Breast epithelium (tissue), 4 donors: ENCODE data around the gene USP6NL. TPM values are rescaled to one million over a fixed set of nuclear protein-coding genes. Genes with fewer than 3 reads are reported as not detected.
"Not testable (repeated sequence)": the region's sequence is repeated elsewhere in the genome, so short reads cannot be mapped to it uniquely, and the experiment has no call there.

Experiments used
- DNase-seq, 2 donors: peaks; one replicate each; pipeline ENCODE4 v3.0.0-alpha.2; 2019; ENCODE audit warnings: low spot score in 2 of 2
- H3K27ac ChIP-seq, 2 donors: fragments of 200-600 bp; sonication (generic) in 1 of 2; one replicate each; pipeline ENCODE4 v1.5.1; 2016 to 2019; ENCODE audit warnings: mild to moderate bottlenecking in 1 of 2
- H3K27me3 ChIP-seq, 2 donors: fragments of 200-600 bp; sonication (generic) in 1 of 2; one replicate each; pipeline versions ENCODE4 v1.5.1 to v1.6.0; 2017 to 2019; ENCODE audit warnings: control low read depth in 1 of 2, mild to moderate bottlenecking in 1 of 2
- H3K36me3 ChIP-seq: fragments of 200-600 bp; one replicate; pipeline ENCODE4 v1.5.1; 2019
- H3K4me1 ChIP-seq, 2 donors: fragments of 200-600 bp; sonication (generic); one replicate each; pipeline ENCODE4 v1.5.1; 2016 to 2019; ENCODE audit warnings: control low read depth in 1 of 2
- H3K4me3 ChIP-seq, 3 donors: fragments of 200-600 bp; sonication (generic); 1 replicate in 2 of 3; 2 replicates in 1 of 3; pipeline ENCODE4 v1.5.1; 2016 to 2019; ENCODE audit warnings: mild to moderate bottlenecking in 3 of 3, moderate library complexity in 2 of 3
- H3K9me3 ChIP-seq, 2 donors: fragments of 200-600 bp; sonication (generic) in 1 of 2; one replicate each; pipeline ENCODE4 v1.5.1; 2016 to 2019; ENCODE audit warnings: control low read depth in 1 of 2
- POLR2A ChIP-seq: fragments of 450-650 bp; IDR thresholded peaks from one replicate; pipeline ENCODE4 v1.6.1; 2016; ENCODE audit warnings: antibody characterized with exemption, mild to moderate bottlenecking, moderate library complexity
- POLR2AphosphoS5 ChIP-seq, 3 donors: sonication (generic); formaldehyde crosslinking; IDR thresholded peaks; one replicate each; pipeline ENCODE4 v1.6.1; 2017; ENCODE audit warnings: antibody characterized with exemption in 3 of 3
- intact Hi-C: fragments of 100-400 bp; cut with DNase I; formaldehyde crosslinking; loops from one replicate; pipeline ENCODE4 v1.15.1; 2023; ENCODE audit warnings: low total_unique reads
- total RNA-seq, 3 donors: library from RNA; depleted of rRNA; stranded (reverse); fragments of >200 nt; gene quantifications; one replicate each; pipeline ENCODE4 v1.1.0, GENCODE V29; 2016
- TF ChIP-seq, protein P1 (sequence below), 3 donors: fragments of 450-650 bp; IDR thresholded peaks; one replicate each; pipeline ENCODE4 v1.5.1; 2016 to 2017; ENCODE audit warnings: antibody characterized with exemption in 3 of 3, mild to moderate bottlenecking in 3 of 3, moderate library complexity in 3 of 3

Gene USP6NL
- total RNA-seq, 3 donors from 2014 or later, result 13.8 to 28.7 (median 19.7) TPM

DNA sequence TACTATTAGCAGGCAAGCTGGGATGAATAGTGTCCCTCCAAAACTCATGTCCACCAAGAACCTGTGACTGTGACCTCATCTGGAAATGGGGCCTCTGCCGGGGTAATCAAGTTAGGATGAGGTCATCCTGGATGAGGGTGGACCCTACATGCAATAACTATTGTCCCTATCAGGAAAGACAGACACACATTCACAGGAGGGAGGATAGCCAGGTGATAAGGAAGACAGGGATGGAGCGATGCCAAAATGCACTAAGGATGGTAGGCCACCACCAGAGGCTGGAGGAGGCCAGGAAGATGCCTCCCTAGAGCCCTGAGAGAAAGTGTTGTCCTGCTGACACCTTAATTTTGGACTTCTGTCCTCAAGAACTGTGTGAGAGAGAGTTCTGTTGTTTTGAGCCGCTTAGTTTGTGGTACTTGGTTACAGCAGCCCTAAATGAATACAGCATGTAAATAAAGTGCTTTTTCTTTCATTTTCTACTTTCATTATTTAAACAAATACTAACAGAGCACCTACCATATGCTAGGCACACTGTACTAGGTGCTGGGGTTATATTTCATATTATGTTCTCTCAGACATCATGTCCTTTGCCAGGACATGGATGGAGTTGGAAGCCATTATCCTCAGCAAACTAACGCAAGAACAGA, 111.9 kb downstream of the USP6NL start:
- no peaks in the 10 kb centered on the region for H3K36me3 ChIP-seq
- no peak for DNase-seq
- H3K9me3 ChIP-seq, result no peaks in the 10 kb centered on the region
- no peak for TF ChIP-seq POLR2A
- no peak for TF ChIP-seq POLR2AphosphoS5 (IDR thresholded peaks at IDR 0.05)
- TF ChIP-seq, protein P1, sequence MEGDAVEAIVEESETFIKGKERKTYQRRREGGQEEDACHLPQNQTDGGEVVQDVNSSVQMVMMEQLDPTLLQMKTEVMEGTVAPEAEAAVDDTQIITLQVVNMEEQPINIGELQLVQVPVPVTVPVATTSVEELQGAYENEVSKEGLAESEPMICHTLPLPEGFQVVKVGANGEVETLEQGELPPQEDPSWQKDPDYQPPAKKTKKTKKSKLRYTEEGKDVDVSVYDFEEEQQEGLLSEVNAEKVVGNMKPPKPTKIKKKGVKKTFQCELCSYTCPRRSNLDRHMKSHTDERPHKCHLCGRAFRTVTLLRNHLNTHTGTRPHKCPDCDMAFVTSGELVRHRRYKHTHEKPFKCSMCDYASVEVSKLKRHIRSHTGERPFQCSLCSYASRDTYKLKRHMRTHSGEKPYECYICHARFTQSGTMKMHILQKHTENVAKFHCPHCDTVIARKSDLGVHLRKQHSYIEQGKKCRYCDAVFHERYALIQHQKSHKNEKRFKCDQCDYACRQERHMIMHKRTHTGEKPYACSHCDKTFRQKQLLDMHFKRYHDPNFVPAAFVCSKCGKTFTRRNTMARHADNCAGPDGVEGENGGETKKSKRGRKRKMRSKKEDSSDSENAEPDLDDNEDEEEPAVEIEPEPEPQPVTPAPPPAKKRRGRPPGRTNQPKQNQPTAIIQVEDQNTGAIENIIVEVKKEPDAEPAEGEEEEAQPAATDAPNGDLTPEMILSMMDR (IDR thresholded peaks at IDR 0.05), result no peak
- H3K4me1 ChIP-seq, result no peaks in the 10 kb centered on the region
- no peaks in the 10 kb centered on the region for H3K27me3 ChIP-seq
- no peak overlapping the region for H3K27ac ChIP-seq
- intact Hi-C loops, result loop anchor here (5.0 kb wide), 1 partner anchor 1972 kb away; no protein-coding TSS in a partner anchor
- no peak overlapping the region for H3K4me3 ChIP-seq

DNA sequence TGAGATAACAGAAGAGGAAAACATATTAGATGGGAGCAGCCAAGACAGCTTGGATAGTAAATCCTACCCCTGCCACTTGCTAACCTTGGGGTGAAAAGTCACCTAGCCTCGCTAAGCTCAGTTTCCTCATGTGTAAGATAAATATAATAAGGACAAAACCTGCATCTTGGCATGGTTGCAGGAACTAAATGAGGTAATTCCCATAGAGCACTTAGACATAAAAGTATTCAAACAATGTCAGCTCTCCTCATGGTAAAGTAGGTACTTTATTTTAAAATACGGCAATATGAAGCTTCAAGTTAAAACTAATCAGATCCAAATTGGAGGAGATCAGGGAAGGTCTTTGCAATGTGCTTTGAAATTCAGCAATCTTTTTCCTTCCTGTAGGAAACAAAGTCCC, 113.1 kb downstream of the USP6NL start:
- intact Hi-C loops, result loop anchor here (5.0 kb wide), 1 partner anchor 1971 kb away; no protein-coding TSS in a partner anchor
- Histone ChIP-seq H3K36me3 (no peaks in the 10 kb centered on the region), H3K27me3 (no peaks in the 10 kb centered on the region), H3K27ac (no peak overlapping the region), H3K4me1 (no peaks in the 10 kb centered on the region), H3K9me3 (no peaks in the 10 kb centered on the region), H3K4me3 (no peak overlapping the region)
- no peak for DNase-seq
- TF ChIP-seq POLR2A (no peak), POLR2AphosphoS5 (IDR thresholded peaks at IDR 0.05) (no peak)
- TF ChIP-seq, protein P1 (IDR thresholded peaks at IDR 0.05), result no peak

GRCh38 chr10:11494923-11495322, 116.5 kb downstream of the USP6NL start:
- not testable (repeated sequence) for H3K27ac ChIP-seq, H3K36me3 ChIP-seq, H3K9me3 ChIP-seq, H3K4me3 ChIP-seq, H3K27me3 ChIP-seq, DNase-seq, H3K4me1 ChIP-seq
- intact Hi-C loops, result loop anchor here (5.0 kb wide), 1 partner anchor 1968 kb away; no protein-coding TSS in a partner anchor

- no peak for DNase-seq
- Histone ChIP-seq H3K9me3 (no peaks in the 10 kb centered on the region), H3K4me1 (no peaks in the 10 kb centered on the region), H3K27me3 (no peaks in the 10 kb centered on the region), H3K4me3 (no peak overlapping the region), H3K36me3 (no peaks in the 10 kb centered on the region), H3K27ac (no peak overlapping the region)
- TF ChIP-seq POLR2A (no peak), POLR2AphosphoS5 (IDR thresholded peaks at IDR 0.05) (no peak)
- TF ChIP-seq, protein P1 (IDR thresholded peaks at IDR 0.05), result no peak
- intact Hi-C loops, result no loop called here
Observed at GRCh38 chr10:11493646-11494045, 117.8 kb downstream of the USP6NL start.

DNA sequence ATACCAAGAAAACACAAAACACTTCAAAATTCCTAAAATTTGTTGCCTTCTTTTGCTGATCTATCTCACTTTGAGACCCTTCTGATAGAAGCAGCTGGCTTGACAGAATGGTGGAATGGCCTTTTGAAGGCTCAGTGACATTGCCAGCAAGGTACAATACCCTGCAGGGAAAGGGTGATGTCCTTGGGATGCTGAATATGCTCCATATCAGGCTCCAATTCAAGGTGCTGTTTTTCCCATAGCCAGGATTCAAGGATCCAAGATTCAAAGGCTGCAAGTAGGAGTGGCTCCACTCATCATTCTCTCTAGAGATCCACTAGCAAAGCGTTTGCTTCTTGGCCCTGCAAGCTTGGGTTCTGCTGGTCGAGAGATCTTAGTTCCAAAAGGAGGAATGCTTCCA, 120.4 kb downstream of the USP6NL start:
- DNase-seq, result no peak
- H3K4me1 ChIP-seq, result no peaks in the 10 kb centered on the region
- no peak overlapping the region for H3K27ac ChIP-seq
- H3K27me3 ChIP-seq, result no peaks in the 10 kb centered on the region
- no peak overlapping the region for H3K4me3 ChIP-seq
- H3K36me3 ChIP-seq, result no peaks in the 10 kb centered on the region
- intact Hi-C loops, result no loop called here
- TF ChIP-seq POLR2AphosphoS5 (IDR thresholded peaks at IDR 0.05), result no peak
- TF ChIP-seq, protein P1 (IDR thresholded peaks at IDR 0.05), result no peak
- TF ChIP-seq POLR2A, result no peak
- no peaks in the 10 kb centered on the region for H3K9me3 ChIP-seq
